ENCODE measurements around the gene HRAS.

Gene HRAS

GRCh38 chr11:512761-513595 is 22.4 kb downstream of the HRAS start:
- DNase-seq (ENCODE audit: low read depth, low spot score): no peak

- no peak for DNase-seq (ENCODE audit: low read depth, low spot score)
These were observed 26.4 kb downstream of the HRAS start for GRCh38 chr11:508956-509355.

- DNase-seq (ENCODE audit: low read depth, low spot score): peak; percentile 58
These were observed 27.5 kb downstream of the HRAS start for GRCh38 chr11:507727-508515.

- peak; percentile 98 for DNase-seq (ENCODE audit: low read depth, low spot score)
These were observed 28.2 kb downstream of the HRAS start, which contains the start of gene RNH1 for GRCh38 chr11:506995-507726. RNH1 (minus strand) TSS chr11:507242; CDS start chr11:502162, 5,080 bp downstream.

GRCh38 chr11:506238-506994 is 29.0 kb downstream of the HRAS start:
- DNase-seq (ENCODE audit: low read depth, low spot score): peak; percentile 100

GRCh38 chr11:504994-505344 is 30.4 kb downstream of the HRAS start:
- DNase-seq (ENCODE audit: low read depth, low spot score): no peak

GRCh38 chr11:504053-504993 is 31.1 kb downstream of the HRAS start:
- peak; percentile 47 for DNase-seq (ENCODE audit: low read depth, low spot score)

- DNase-seq (ENCODE audit: low read depth, low spot score): no peak
These were observed 32.0 kb downstream of the HRAS start for GRCh38 chr11:503179-503981.

GRCh38 chr11:502288-503178 is 32.8 kb downstream of the HRAS start:
- DNase-seq (ENCODE audit: low read depth, low spot score): no peak

GRCh38 chr11:501683-502287 is 33.6 kb downstream of the HRAS start:
- no peak for DNase-seq (ENCODE audit: low read depth, low spot score)

- DNase-seq (ENCODE audit: low read depth, low spot score): no peak
These were observed 34.2 kb downstream of the HRAS start for GRCh38 chr11:501001-501682.

GRCh38 chr11:499201-500076 is 35.9 kb downstream of the HRAS start:
- no peak for DNase-seq (ENCODE audit: low read depth, low spot score)

- DNase-seq (ENCODE audit: low read depth, low spot score): no peak
These were observed 36.8 kb downstream of the HRAS start for GRCh38 chr11:498297-499181.

GRCh38 chr11:497565-498296 is 37.6 kb downstream of the HRAS start:
- no peak for DNase-seq (ENCODE audit: low read depth, low spot score)

Data from astrocyte of the hippocampus (primary cell).